ENCODE measurements around the gene CARNS1. TPM values are rescaled to one million over a fixed set of nuclear protein-coding genes. Genes with fewer than 3 reads are reported as not detected.

Gene CARNS1
- total and polyA plus RNA-seq, 9 of the 15 experiments (the other 6 are each of a cell fraction or from before 2014, with no cell fraction given): 0.01 to 0.18 (median 0.06) TPM; not detected in 3

GRCh38 chr11:67464411-67465188 lies 49.1 kb downstream of the CARNS1 start (continued):
- peak; percentile 97 for TF ChIP-seq RAD51 (IDR thresholded peaks at IDR 0.05; ENCODE audit: borderline replicate concordance, low read depth)
- no peak for TF ChIP-seq HDAC8 (tag; IDR thresholded peaks at IDR 0.05)
- TF ChIP-seq NEUROD1 (IDR thresholded peaks at IDR 0.05; ENCODE audit: borderline replicate concordance, low read depth, low read length, partially characterized antibody): no peak
- peak; percentile 87 for TF ChIP-seq POLR2G (IDR thresholded peaks at IDR 0.05; ENCODE audit: low read depth, low read length)
- TF ChIP-seq ZEB2 (IDR thresholded peaks at IDR 0.05): 0 out of 2 replicates have a peak, but pooled peaks have one; percentile 33
- TF ChIP-seq ZNF398 (CRISPR knock-in tag; IDR thresholded peaks at IDR 0.05): no peak
- TF ChIP-seq ETS2 (tag; IDR thresholded peaks at IDR 0.05; ENCODE audit: borderline replicate concordance, poor library complexity, severe bottlenecking): no peak
- no peak for TF ChIP-seq NR0B1 (IDR thresholded peaks at IDR 0.05; ENCODE audit: partially characterized antibody)
- peak; percentile 88; the same call in 1 of the 2 replicates for TF ChIP-seq ZBTB7A (IDR thresholded peaks at IDR 0.05; ENCODE audit: borderline replicate concordance, control insufficient read depth, low read depth, low read length)
- no peak for TF ChIP-seq SRSF1 (IDR thresholded peaks at IDR 0.05; ENCODE audit: low read depth, low read length)
- no peak for TF ChIP-seq LARP7 (IDR thresholded peaks at IDR 0.05)
- TF ChIP-seq TCFL5 (CRISPR knock-in tag; conservative IDR thresholded peaks at IDR 0.05): no peak
- no peak for TF ChIP-seq RNF219 (CRISPR knock-in tag; IDR thresholded peaks at IDR 0.05)
- peak; percentile 67; the same call in 1 of the 2 replicates for TF ChIP-seq KDM2B (CRISPR knock-in tag; IDR thresholded peaks at IDR 0.05)
- TF ChIP-seq ZNF79 (CRISPR knock-in tag; IDR thresholded peaks at IDR 0.05; ENCODE audit: low read depth): no peak
- TF ChIP-seq MAFF (IDR thresholded peaks at IDR 0.05; ENCODE audit: low read length): no peak
- TF ChIP-seq MTF1 (CRISPR knock-in tag; IDR thresholded peaks at IDR 0.05; ENCODE audit: borderline replicate concordance): no peak
- TF ChIP-seq ETV6 (IDR thresholded peaks at IDR 0.05; ENCODE audit: borderline replicate concordance in 1 of 2, low read depth in 2 of 2, low read length in 1 of 2): no peak
- TF ChIP-seq ETV6 (CRISPR knock-in tag; IDR thresholded peaks at IDR 0.05; ENCODE audit: borderline replicate concordance): no peak
- no peak; the same call in 1 of the 2 replicates for TF ChIP-seq MECOM (CRISPR knock-in tag; IDR thresholded peaks at IDR 0.05)
- no peak for TF ChIP-seq KLF1 (tag; IDR thresholded peaks at IDR 0.05)

All from K562 (cell line).